DMS 273 treated with DMSO at 0.1 percent for 48 hours (cell line): ENCODE data around the gene WEE2.
A peak's percentile ranks its signal among the peaks of the same experiment; 100 is the strongest.
"Not testable (repeated sequence)": the region's sequence is repeated elsewhere in the genome, so short reads cannot be mapped to it uniquely, and the experiment has no call there.

Experiments
- DNase-seq: peaks from one replicate; lab custom pipeline; 2025; lab: John Stamatoyannopoulos, UW

WEE2 gene

GRCh38 chr7:141708351-141708750 lies at the start of gene WEE2:
WEE2 (plus strand) TSS chr7:141708353; CDS start chr7:141708759, 406 bp downstream.
- DNase-seq, result no peak

GRCh38 chr7:141659501-141659900 lies 48.7 kb upstream of the WEE2 start:
- no peak for DNase-seq

- no peak for DNase-seq
Observed at GRCh38 chr7:141660259-141660658, 47.9 kb upstream of the WEE2 start.

- no peak for DNase-seq
Observed at GRCh38 chr7:141663081-141663849, 44.9 kb upstream of the WEE2 start.

GRCh38 chr7:141664450-141664849 lies 43.7 kb upstream of the WEE2 start:
- no peak for DNase-seq

- DNase-seq, result no peak
Observed at GRCh38 chr7:141665208-141666035, 42.7 kb upstream of the WEE2 start.

- no peak for DNase-seq
Observed at GRCh38 chr7:141666071-141666470, 42.1 kb upstream of the WEE2 start.

- DNase-seq, result no peak
Observed at GRCh38 chr7:141668853-141669252, 39.3 kb upstream of the WEE2 start.

- DNase-seq, result no peak
Observed at GRCh38 chr7:141671705-141672496, 36.3 kb upstream of the WEE2 start.

GRCh38 chr7:141673346-141673745 lies 34.8 kb upstream of the WEE2 start:
- DNase-seq, result no peak

GRCh38 chr7:141674171-141674671 lies 33.9 kb upstream of the WEE2 start:
- DNase-seq, result no peak

- no peak for DNase-seq
Observed at GRCh38 chr7:141674702-141675101, 33.5 kb upstream of the WEE2 start.

- DNase-seq, result no peak
Observed at GRCh38 chr7:141675436-141676215, 32.5 kb upstream of the WEE2 start.

GRCh38 chr7:141676618-141677017 lies 31.5 kb upstream of the WEE2 start:
- no peak for DNase-seq

GRCh38 chr7:141679014-141679413 lies 29.1 kb upstream of the WEE2 start:
- DNase-seq, result no peak

- DNase-seq, result peak; percentile 33
Observed at GRCh38 chr7:141685285-141686023, 22.7 kb upstream of the WEE2 start.

- DNase-seq, result no peak
Observed at GRCh38 chr7:141686074-141686473, 22.1 kb upstream of the WEE2 start.

- no peak for DNase-seq
Observed at GRCh38 chr7:141686670-141687069, 21.5 kb upstream of the WEE2 start.

- no peak for DNase-seq
Observed at GRCh38 chr7:141688043-141688442, 20.1 kb upstream of the WEE2 start.

GRCh38 chr7:141689072-141689825 lies 18.9 kb upstream of the WEE2 start:
- DNase-seq, result not testable (repeated sequence)
